Measurements from ENCODE around the gene CLEC10A. TPM values are rescaled to one million over a fixed set of nuclear protein-coding genes. Genes with fewer than 3 reads are reported as not detected.
"Not testable (repeated sequence)": the region's sequence is repeated elsewhere in the genome, so short reads cannot be mapped to it uniquely, and the experiment has no call there.

Gene CLEC10A
- polyA plus RNA-seq, 2 donors, result 1.7 to 6.0 TPM

DNA sequence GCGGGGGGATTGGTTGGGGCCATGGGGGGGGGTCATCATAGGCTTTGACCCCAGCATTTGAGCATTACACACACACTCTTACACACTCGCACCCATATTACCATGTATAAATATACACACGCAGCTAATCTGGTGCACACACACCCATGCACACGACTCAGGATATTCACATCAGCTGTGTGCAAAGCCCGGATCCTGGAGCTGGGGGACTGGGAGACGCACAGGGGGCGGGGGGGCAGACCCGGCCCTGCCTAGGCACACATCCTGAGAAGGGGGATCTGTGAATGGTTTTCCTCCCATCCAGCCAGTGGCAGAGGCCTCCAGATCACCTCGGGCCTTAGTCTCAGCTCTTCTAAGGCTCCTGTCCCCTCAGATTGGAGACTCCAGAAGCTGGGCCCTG, 28.9 kb upstream of the CLEC10A start:
- H3K27ac ChIP-seq (ENCODE audit: low read depth in 2 of 2, low read length in 1 of 2), result no peak overlapping the region
- peaks cover 0 to 3% of the 10 kb centered on the region in 2 donors for H3K9me3 ChIP-seq (ENCODE audit: control insufficient read depth in 2 of 2, insufficient read depth in 1 of 2, low read depth in 1 of 2, low read length in 1 of 2)
- H3K4me3 ChIP-seq (ENCODE audit: low read depth in 1 of 2, low read length in 2 of 2), result no peak overlapping the region
- no peaks in the 10 kb centered on the region for H3K27me3 ChIP-seq (ENCODE audit: control insufficient read depth in 1 of 2, insufficient read depth in 2 of 2, low read length in 2 of 2)
- no peaks in the 10 kb centered on the region for H3K36me3 ChIP-seq (ENCODE audit: control insufficient read depth in 2 of 2, insufficient read depth in 2 of 2, low read length in 1 of 2)
- 72 to 73% methylated on average over 8 to 9 of the region's 9 CpGs for WGBS, 2 donors
- no peaks in the 10 kb centered on the region for H3K4me1 ChIP-seq (ENCODE audit: control insufficient read depth in 2 of 2, insufficient read depth in 2 of 2, low read length in 1 of 2)

DNA sequence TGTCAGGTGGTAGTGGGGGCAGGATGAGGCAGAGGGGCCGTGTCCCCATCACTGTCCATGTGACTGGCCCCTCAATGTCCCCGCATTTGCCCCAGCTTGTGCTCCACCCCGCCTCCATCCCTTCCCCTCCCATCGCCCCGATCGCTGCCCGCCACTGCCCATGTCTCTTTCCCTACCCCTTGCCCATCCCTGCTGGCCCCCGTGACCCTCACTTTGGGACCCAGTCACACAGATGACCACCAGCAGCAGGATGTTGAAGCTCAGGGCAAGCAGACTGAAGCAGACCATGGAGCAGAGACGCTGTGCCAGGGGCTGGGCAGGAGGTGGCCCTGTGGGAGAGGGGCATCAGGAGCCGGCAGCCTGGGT, 28.5 kb upstream of the CLEC10A start:
- H3K4me3 ChIP-seq (ENCODE audit: low read depth in 1 of 2, low read length in 2 of 2), result no peak overlapping the region
- H3K27me3 ChIP-seq (ENCODE audit: control insufficient read depth in 1 of 2, insufficient read depth in 2 of 2, low read length in 2 of 2), result no peaks in the 10 kb centered on the region
- H3K36me3 ChIP-seq (ENCODE audit: control insufficient read depth in 2 of 2, insufficient read depth in 2 of 2, low read length in 1 of 2), result no peaks in the 10 kb centered on the region
- no peak overlapping the region for H3K27ac ChIP-seq (ENCODE audit: low read depth in 2 of 2, low read length in 1 of 2)
- peaks cover 0 to 3% of the 10 kb centered on the region in 2 donors for H3K9me3 ChIP-seq (ENCODE audit: control insufficient read depth in 2 of 2, insufficient read depth in 1 of 2, low read depth in 1 of 2, low read length in 1 of 2)
- WGBS, 2 donors, result 84 to 86% methylated on average over 10 of the region's 10 CpGs
- H3K4me1 ChIP-seq (ENCODE audit: control insufficient read depth in 2 of 2, insufficient read depth in 2 of 2, low read length in 1 of 2), result no peaks in the 10 kb centered on the region

DNA sequence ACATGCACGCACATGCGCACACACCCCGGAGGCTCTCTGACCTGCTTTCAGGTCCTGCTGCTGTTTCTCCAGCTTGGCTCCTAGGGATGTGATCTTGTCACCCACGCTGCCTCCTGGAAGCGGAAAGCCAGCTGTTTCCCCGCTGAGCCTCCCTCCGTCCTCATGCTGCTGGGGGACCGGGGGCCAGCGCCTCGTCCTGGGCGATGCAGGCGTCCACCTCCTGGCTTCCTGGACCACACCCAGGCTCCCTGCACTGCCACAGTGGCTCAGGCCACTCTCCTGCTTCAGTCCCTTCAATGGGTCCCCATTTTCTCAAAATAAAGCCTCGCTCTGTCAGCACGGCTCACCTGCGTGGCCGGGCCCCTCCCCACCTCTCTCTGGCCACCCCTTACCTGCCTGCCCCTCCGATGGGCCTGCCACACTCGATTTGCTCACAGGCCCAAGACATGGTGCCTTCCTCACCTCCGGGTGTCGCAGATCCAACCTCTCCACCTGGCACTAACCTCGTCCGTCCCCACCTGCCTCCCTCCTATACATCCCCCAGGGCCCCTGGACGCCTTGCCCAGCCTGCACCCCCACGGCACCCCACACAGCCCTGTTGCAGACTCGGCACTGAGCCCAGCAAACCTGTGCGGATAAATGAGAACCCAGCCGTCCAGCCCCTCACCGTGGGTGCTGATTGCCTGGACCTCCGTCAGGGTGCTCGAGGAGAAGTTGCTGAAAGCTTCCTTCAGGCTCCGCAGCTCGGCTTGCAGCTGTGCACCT, 27.9 kb upstream of the CLEC10A start:
- Histone ChIP-seq H3K36me3 (ENCODE audit: control insufficient read depth in 2 of 2, insufficient read depth in 2 of 2, low read length in 1 of 2) (no peaks in the 10 kb centered on the region), H3K27me3 (ENCODE audit: control insufficient read depth in 1 of 2, insufficient read depth in 2 of 2, low read length in 2 of 2) (no peaks in the 10 kb centered on the region), H3K9me3 (ENCODE audit: control insufficient read depth in 2 of 2, insufficient read depth in 1 of 2, low read depth in 1 of 2, low read length in 1 of 2) (peaks cover 0 to 3% of the 10 kb centered on the region in 2 donors), H3K27ac (ENCODE audit: low read depth in 2 of 2, low read length in 1 of 2) (no peak overlapping the region), H3K4me3 (ENCODE audit: low read depth in 1 of 2, low read length in 2 of 2) (no peak overlapping the region), H3K4me1 (ENCODE audit: control insufficient read depth in 2 of 2, insufficient read depth in 2 of 2, low read length in 1 of 2) (no peaks in the 10 kb centered on the region)
- WGBS, 2 donors, result 83 to 85% methylated on average over 32 of the region's 32 CpGs

DNA sequence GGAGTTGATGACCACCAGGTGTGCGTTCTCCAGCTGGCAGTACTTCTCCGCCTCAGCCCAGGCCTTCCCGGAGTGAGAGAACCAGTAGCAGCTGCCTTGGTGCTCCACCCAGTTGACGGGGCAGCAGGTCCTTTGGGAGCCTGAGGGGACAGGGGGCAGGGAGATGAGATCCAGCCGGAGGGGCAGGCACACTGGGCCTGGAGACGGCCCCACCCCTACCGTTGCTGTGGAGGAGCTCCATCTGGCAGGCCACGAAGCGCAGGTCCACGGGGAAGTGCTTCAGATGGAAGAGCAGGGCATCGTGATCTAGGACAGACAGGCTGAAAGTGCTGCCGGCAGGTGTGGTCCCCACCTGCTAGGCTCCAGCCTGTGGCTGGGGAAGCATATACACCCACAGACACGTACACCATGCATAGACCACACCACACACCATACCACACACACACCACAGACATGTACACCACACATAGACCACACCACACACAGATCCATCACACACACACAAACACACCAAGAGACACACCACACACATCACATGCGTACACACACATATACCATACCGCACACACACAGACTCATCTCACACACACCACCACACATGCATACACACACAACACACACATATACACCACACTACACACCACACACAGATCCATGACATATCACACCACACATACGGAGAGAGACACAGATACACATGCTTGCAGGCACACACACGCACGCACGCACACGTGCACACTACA, 27.1 kb upstream of the CLEC10A start:
- Histone ChIP-seq H3K27ac (ENCODE audit: low read depth in 2 of 2, low read length in 1 of 2) (no peak overlapping the region), H3K4me1 (ENCODE audit: control insufficient read depth in 2 of 2, insufficient read depth in 2 of 2, low read length in 1 of 2) (no peaks in the 10 kb centered on the region), H3K36me3 (ENCODE audit: control insufficient read depth in 2 of 2, insufficient read depth in 2 of 2, low read length in 1 of 2) (no peaks in the 10 kb centered on the region), H3K27me3 (ENCODE audit: control insufficient read depth in 1 of 2, insufficient read depth in 2 of 2, low read length in 2 of 2) (no peaks in the 10 kb centered on the region), H3K4me3 (ENCODE audit: low read depth in 1 of 2, low read length in 2 of 2) (no peak overlapping the region), H3K9me3 (ENCODE audit: control insufficient read depth in 2 of 2, insufficient read depth in 1 of 2, low read depth in 1 of 2, low read length in 1 of 2) (peaks cover 0 to 3% of the 10 kb centered on the region in 2 donors)
- WGBS, 2 donors, result 63 to 70% methylated on average over 20 of the region's 20 CpGs

DNA sequence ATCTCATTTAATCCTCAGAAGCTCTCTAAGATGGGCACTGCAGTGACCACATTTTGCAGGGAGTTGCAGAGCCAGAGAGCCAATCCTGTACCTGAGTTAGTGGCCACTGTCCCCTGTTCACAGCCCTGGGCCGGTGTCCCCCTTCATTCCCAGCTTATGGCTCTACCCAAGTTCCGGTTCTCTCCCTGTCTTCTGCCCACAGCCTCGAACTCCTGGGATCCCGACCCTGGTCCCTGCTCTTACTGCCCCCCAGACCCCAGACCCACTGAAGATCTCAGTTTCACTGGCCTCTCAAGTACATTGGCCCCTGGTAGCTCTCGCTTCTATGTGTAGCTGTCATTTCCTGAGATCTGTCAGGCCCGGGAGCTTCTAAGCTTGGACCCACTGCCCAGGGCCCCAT, 22.4 kb upstream of the CLEC10A start:
- WGBS, 2 donors, result 56 to 80% methylated on average over 6 of the region's 6 CpGs
- H3K4me3 ChIP-seq (ENCODE audit: low read depth in 1 of 2, low read length in 2 of 2), result no peak overlapping the region
- no peaks in the 10 kb centered on the region for H3K36me3 ChIP-seq (ENCODE audit: control insufficient read depth in 2 of 2, insufficient read depth in 2 of 2, low read length in 1 of 2)
- no peaks in the 10 kb centered on the region for H3K27me3 ChIP-seq (ENCODE audit: control insufficient read depth in 1 of 2, insufficient read depth in 2 of 2, low read length in 2 of 2)
- H3K27ac ChIP-seq (ENCODE audit: low read depth in 2 of 2, low read length in 1 of 2), result no peak overlapping the region
- no peaks in the 10 kb centered on the region for H3K4me1 ChIP-seq (ENCODE audit: control insufficient read depth in 2 of 2, insufficient read depth in 2 of 2, low read length in 1 of 2)
- H3K9me3 ChIP-seq (ENCODE audit: control insufficient read depth in 2 of 2, insufficient read depth in 1 of 2, low read depth in 1 of 2, low read length in 1 of 2), result peaks cover 0 to under 1% of the 10 kb centered on the region in 2 donors

DNA sequence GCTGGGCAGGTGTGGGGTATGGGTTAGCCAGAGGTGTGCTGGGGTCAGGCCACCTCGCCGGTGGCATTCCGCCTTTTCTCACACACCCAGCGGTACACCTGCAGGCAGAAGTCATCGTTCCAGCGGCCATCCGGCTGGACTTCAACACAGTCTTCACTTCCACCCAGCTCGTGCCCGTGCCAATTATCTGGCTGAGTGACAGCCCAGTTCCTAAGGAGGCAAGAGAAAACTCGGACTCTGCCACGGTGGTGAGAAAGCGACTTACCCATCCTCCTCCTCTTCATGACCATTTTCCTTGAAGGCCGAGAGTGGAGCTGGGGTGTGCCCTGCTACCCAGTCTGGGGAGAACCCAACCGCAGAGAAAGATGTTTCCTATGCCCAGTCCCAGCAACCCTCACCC, 21.5 kb upstream of the CLEC10A start:
- Histone ChIP-seq H3K27me3 (ENCODE audit: control insufficient read depth in 1 of 2, insufficient read depth in 2 of 2, low read length in 2 of 2) (no peaks in the 10 kb centered on the region), H3K36me3 (ENCODE audit: control insufficient read depth in 2 of 2, insufficient read depth in 2 of 2, low read length in 1 of 2) (no peaks in the 10 kb centered on the region), H3K4me3 (ENCODE audit: low read depth in 1 of 2, low read length in 2 of 2) (no peak overlapping the region), H3K4me1 (ENCODE audit: control insufficient read depth in 2 of 2, insufficient read depth in 2 of 2, low read length in 1 of 2) (no peaks in the 10 kb centered on the region), H3K27ac (ENCODE audit: low read depth in 2 of 2, low read length in 1 of 2) (no peak overlapping the region), H3K9me3 (ENCODE audit: control insufficient read depth in 2 of 2, insufficient read depth in 1 of 2, low read depth in 1 of 2, low read length in 1 of 2) (no peaks in the 10 kb centered on the region)
- WGBS, 2 donors, result 88 to 89% methylated on average over 14 of the region's 14 CpGs

DNA sequence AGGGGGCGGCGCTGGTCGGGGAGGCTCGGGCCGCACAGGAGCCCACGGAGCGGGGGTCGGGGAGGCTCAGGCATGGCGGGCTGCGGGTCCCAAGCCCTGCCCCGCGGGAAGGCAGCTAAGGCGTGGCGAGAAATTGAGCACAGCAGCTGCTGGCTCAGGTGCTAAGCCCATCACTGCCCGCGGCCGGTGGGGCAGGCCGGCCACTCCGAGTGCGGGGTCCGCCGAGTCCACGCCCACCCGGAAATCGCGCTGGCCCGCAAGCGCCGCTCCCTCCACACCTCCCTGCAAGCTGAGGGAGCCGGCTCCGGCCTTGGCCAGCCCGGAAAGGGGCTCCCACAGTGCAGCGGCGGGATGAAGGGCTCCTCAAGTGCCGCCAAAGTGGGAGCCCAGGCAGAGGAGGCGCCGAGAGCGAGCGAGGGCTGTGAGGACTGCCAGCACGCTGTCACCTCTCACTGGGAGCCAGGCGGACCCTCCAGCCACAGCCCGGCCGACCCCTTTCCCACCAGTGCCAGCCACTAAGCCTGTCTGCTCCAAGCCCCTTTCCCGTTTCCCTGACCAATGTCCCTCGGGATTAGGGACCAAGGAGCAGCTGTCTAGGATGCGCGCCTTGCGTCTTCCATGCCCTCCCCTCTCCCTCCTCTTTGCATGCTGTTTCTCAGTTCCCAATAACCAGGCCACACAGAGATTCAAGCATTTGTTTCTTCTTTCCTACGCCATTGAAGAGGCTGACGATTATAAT, 20.8 kb upstream of the CLEC10A start:
- H3K36me3 ChIP-seq (ENCODE audit: control insufficient read depth in 2 of 2, insufficient read depth in 2 of 2, low read length in 1 of 2); H3K9me3 ChIP-seq (ENCODE audit: control insufficient read depth in 2 of 2, insufficient read depth in 1 of 2, low read depth in 1 of 2, low read length in 1 of 2); H3K4me1 ChIP-seq (ENCODE audit: control insufficient read depth in 2 of 2, insufficient read depth in 2 of 2, low read length in 1 of 2); H3K27me3 ChIP-seq (ENCODE audit: control insufficient read depth in 1 of 2, insufficient read depth in 2 of 2, low read length in 2 of 2); H3K4me3 ChIP-seq (ENCODE audit: low read depth in 1 of 2, low read length in 2 of 2); H3K27ac ChIP-seq (ENCODE audit: low read depth in 2 of 2, low read length in 1 of 2): not testable (repeated sequence)
- 90 to 91% methylated on average over 30 to 50 of the region's 50 CpGs for WGBS, 2 donors

DNA sequence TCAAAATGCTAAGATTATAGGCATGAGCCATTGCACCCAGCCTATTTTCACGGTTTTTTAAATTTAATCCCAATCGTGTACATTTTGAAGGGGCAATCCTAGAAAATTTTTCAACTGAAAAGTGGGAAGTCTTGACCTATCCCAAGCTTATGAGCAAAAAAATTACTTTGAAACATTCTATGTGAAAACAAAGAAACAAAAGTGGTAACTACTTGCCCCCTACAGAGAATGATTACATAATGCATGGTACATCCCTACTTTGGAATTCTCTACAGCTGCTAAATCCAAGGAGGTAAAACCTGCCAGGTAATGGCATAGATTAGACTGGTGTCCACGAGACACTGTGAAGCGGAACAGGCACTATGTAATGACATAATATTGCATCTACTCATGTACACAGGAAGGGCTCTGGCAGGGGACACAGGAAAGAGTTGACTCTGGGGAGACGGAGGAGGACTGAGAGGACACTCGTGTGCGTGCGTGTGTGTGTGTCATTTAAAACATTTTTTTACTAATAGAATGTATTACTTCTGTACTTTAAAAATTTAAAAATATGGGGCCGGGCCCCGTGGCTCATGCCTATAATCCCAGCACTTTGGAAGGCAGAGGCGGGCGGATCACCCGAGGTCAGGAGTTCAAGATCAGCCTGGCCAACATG, 18.9 kb upstream of the CLEC10A start:
- no peaks in the 10 kb centered on the region for H3K27me3 ChIP-seq (ENCODE audit: control insufficient read depth in 1 of 2, insufficient read depth in 2 of 2, low read length in 2 of 2)
- no peaks in the 10 kb centered on the region for H3K36me3 ChIP-seq (ENCODE audit: control insufficient read depth in 2 of 2, insufficient read depth in 2 of 2, low read length in 1 of 2)
- no peaks in the 10 kb centered on the region for H3K9me3 ChIP-seq (ENCODE audit: control insufficient read depth in 2 of 2, insufficient read depth in 1 of 2, low read depth in 1 of 2, low read length in 1 of 2)
- no peak overlapping the region for H3K27ac ChIP-seq (ENCODE audit: low read depth in 2 of 2, low read length in 1 of 2)
- 81 to 83% methylated on average over 13 of the region's 13 CpGs for WGBS, 2 donors
- H3K4me1 ChIP-seq (ENCODE audit: control insufficient read depth in 2 of 2, insufficient read depth in 2 of 2, low read length in 1 of 2), result no peaks in the 10 kb centered on the region
- H3K4me3 ChIP-seq (ENCODE audit: low read depth in 1 of 2, low read length in 2 of 2), result no peak overlapping the region

DNA sequence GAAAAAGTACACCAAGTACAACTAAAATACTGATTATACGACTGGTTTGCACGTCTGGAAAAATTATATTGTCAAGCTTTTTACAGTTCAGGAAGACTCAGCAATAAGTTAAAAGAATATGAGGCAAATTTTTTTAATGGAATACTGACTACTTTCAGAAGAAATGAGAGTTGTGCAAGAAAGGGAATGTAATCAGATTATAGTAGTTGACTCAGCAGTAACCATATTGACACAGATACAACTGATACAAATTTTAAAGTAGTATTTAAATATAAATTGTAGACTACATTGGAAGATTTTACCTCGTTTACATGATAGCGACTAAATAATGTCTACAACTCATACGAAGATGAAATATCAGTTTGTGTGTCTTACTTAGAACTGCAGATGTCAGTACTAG, 17.9 kb upstream of the CLEC10A start:
- WGBS, 2 donors, result 63 to 82% methylated on average over 5 of the region's 5 CpGs
- Histone ChIP-seq H3K4me3 (ENCODE audit: low read depth in 1 of 2, low read length in 2 of 2) (no peak overlapping the region), H3K9me3 (ENCODE audit: control insufficient read depth in 2 of 2, insufficient read depth in 1 of 2, low read depth in 1 of 2, low read length in 1 of 2) (no peaks in the 10 kb centered on the region), H3K36me3 (ENCODE audit: control insufficient read depth in 2 of 2, insufficient read depth in 2 of 2, low read length in 1 of 2) (no peaks in the 10 kb centered on the region), H3K4me1 (ENCODE audit: control insufficient read depth in 2 of 2, insufficient read depth in 2 of 2, low read length in 1 of 2) (no peaks in the 10 kb centered on the region), H3K27me3 (ENCODE audit: control insufficient read depth in 1 of 2, insufficient read depth in 2 of 2, low read length in 2 of 2) (no peaks in the 10 kb centered on the region), H3K27ac (ENCODE audit: low read depth in 2 of 2, low read length in 1 of 2) (no peak overlapping the region)

All from esophagus (tissue), 2 donors.